NCI-H345 (cell line): ENCODE results near the gene ARHGAP1.
"Not testable (repeated sequence)": the region's sequence is repeated elsewhere in the genome, so short reads cannot be mapped to it uniquely, and the experiment has no call there.

ENCODE experiments used
- DNase-seq: peaks from one replicate; lab custom pipeline; 2025; lab: John Stamatoyannopoulos, UW

Gene ARHGAP1

GRCh38 chr11:46723359-46723680 lies 22.9 kb upstream of the ARHGAP1 start:
- DNase-seq = no peak

GRCh38 chr11:46722566-46723358 lies 22.3 kb upstream of the ARHGAP1 start:
- DNase-seq = no peak

- DNase-seq = no peak
Observed at GRCh38 chr11:46721286-46721685, 20.9 kb upstream of the ARHGAP1 start.

- DNase-seq = no peak
Observed at GRCh38 chr11:46719543-46720218, 19.3 kb upstream of the ARHGAP1 start.

- DNase-seq = no peak
Observed at GRCh38 chr11:46719048-46719542, 18.7 kb upstream of the ARHGAP1 start, which contains the start of gene F2. Gene F2 (plus strand): TSS chr11:46719213. CDS start chr11:46719236, 23 bp downstream.

- no peak for DNase-seq
Observed at GRCh38 chr11:46718155-46719019, 18.0 kb upstream of the ARHGAP1 start.

GRCh38 chr11:46717825-46718154 lies 17.4 kb upstream of the ARHGAP1 start:
- DNase-seq = not testable (repeated sequence)

- DNase-seq = no peak
Observed at GRCh38 chr11:46712874-46713576, 12.6 kb upstream of the ARHGAP1 start.

- DNase-seq = no peak
Observed at GRCh38 chr11:46711303-46711702, 10.9 kb upstream of the ARHGAP1 start.

- DNase-seq = no peak
Observed at GRCh38 chr11:46710821-46711269, 10.4 kb upstream of the ARHGAP1 start.

- DNase-seq = not testable (repeated sequence)
Observed at GRCh38 chr11:46709351-46709750, 8.9 kb upstream of the ARHGAP1 start.

GRCh38 chr11:46706886-46707285 lies 6.5 kb upstream of the ARHGAP1 start:
- no peak for DNase-seq

GRCh38 chr11:46705070-46705688 lies 4.8 kb upstream of the ARHGAP1 start:
- DNase-seq = no peak

- DNase-seq = no peak
Observed at GRCh38 chr11:46701078-46701654, 747 bp upstream of the ARHGAP1 start.

- no peak for DNase-seq
Observed at GRCh38 chr11:46698597-46698996, 1.8 kb downstream of the ARHGAP1 start.

- no peak for DNase-seq
Observed at GRCh38 chr11:46697723-46698122, 2.7 kb downstream of the ARHGAP1 start.

GRCh38 chr11:46697303-46697702 lies 3.1 kb downstream of the ARHGAP1 start:
- no peak for DNase-seq

- no peak for DNase-seq
Observed at GRCh38 chr11:46696212-46696558, 4.2 kb downstream of the ARHGAP1 start.

- no peak for DNase-seq
Observed at GRCh38 chr11:46695345-46696211, 4.8 kb downstream of the ARHGAP1 start.

GRCh38 chr11:46694607-46695006 lies 5.8 kb downstream of the ARHGAP1 start:
- DNase-seq = no peak
